GM12872 (cell line): ENCODE data around the gene SEPTIN5.

Experiments
- CTCF ChIP-seq: IDR thresholded peaks from 3 replicates; pipeline ENCODE4 v1.5.1; 2011; ENCODE audit warnings: low read depth, mild to moderate bottlenecking, low read length, moderate library complexity; ENCODE audit not compliant: insufficient read depth

The SEPTIN5 gene

DNA sequence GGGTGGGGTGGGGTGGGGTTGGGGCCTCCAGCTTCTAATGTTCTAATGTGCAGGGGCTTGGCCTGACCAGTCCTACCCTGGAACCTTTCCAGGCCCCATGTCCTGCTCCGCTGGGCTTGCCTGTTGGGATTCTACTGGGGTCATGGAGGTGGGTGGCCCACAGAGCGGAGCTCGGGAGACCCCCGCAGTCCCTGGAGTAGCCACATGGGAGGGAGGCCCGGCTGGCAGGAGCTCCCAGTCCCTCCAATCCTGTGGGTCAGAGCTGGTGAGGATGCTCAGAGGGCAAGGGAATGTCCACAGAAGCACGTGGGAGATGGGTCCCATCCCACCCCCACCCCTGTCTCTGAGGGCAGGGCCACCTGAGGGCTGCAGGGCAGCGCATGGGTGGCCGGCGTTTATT lies 2.9 kb downstream of the SEPTIN5 start:
- no peak for TF ChIP-seq CTCF

DNA sequence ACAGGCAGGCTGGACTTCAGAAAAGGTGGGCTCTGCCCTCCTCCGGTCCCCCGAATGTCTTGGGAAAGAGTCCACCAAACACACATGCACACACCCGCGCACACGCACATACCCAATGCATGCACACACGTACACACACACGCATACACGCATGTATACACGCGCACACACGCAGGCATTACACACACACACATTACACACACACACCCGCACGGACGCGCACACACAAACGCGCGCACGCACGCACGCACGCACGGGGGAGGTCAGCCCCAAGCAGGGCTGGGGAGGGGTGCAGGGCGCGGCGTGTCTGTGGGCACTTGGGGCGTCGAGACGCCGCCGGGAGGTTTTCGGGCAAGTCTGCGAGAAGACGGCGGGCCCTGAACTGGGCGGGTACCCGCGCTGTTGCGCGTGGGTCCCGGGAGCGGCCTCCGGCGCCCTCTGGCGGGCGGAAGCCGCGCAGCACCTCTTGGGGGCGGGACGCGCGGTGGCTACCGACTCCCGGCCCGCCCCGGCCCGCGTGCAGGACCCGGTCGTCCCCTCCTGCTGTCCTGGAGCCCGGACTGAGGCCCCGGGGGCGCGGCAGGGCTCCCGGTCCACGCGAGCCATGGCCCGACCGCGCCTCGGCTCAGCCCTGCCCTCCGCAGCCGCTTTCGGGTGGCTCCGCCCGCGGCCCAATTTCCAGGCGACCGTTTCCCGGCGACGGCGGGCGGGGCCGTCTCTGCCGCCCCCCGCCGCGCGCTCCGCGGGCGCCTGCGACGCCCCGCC lies 3.6 kb downstream of the SEPTIN5 start:
- peak; percentile 89 for TF ChIP-seq CTCF

- TF ChIP-seq CTCF, result no peak
These were observed 4.2 kb downstream of the SEPTIN5 start for GRCh38 chr22:19718456-19719049.

DNA sequence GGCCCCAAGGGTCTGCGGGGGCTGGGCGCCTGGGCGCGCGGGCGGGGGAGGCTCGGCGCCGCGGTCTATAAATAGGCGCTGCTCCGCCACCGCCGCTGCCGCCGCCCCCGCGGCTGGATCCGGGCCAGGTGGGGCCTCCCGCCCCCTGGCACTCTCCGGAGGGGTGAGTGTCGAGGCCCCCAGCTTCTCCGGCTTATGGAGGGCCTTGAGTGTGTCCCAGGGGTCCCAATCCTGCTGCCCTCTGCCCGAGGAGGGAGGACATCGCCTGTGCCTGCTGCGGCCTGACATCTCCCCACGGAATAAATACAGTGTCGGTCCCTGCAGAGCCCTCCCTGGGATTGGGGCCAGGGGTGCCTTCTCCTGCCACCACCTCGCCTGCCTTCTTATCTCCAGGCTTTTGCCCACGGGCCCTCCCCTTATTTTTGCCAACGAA lies 4.8 kb downstream of the SEPTIN5 start:
- TF ChIP-seq CTCF, result no peak

GRCh38 chr22:19719488-19720021 lies 5.3 kb downstream of the SEPTIN5 start:
- no peak for TF ChIP-seq CTCF

- TF ChIP-seq CTCF, result no peak
These were observed 6.0 kb downstream of the SEPTIN5 start for GRCh38 chr22:19720150-19720827.

DNA sequence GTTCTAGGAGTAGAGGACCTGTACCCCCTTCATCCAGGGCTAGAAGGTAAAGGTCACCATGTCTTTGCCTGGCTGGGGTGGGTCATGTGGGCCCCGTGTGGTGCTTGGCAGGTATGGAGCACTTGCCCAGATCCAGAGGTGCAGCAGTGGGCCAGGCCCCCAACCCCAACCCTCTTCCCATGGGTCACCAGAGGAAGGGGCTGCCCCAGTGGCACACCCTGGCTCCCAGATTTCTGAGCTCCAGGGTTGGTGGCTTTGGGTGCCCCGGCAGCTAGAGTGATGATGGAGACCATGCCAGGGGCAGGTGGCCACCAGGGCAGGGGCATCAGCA lies 6.7 kb downstream of the SEPTIN5 start:
- TF ChIP-seq CTCF, result no peak
